Measurements from ENCODE around the gene PRKG2.
"Not testable (repeated sequence)": the region's sequence is repeated elsewhere in the genome, so short reads cannot be mapped to it uniquely, and the experiment has no call there.

Gene PRKG2

DNA sequence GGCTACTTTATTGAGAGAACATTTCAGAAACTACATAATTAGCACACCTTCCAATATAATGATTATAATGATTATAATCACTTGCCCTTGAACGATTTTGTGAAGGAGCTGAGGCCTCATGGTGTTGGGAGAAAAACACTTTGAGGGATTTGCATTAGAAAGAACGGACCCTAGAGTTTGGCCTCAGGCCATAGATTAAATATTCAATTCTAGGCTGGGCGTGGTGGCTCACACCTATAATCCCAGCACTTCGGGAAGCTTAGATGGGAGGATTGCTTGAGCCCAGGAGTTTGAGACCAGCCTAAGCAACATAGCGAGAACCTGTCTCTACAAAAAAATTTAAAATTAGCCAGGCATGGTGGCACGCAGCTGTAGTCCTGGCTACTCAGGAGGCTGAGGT, 12.9 kb upstream of the PRKG2 start:
- CTCF ChIA-PET: interaction anchor here (0.9 kb wide), 1 partner anchor 14 kb away, joined by 3 read pairs; no protein-coding TSS in a partner anchor
- POLR2A ChIA-PET: no interaction called here
- TF ChIP-seq, protein P1, sequence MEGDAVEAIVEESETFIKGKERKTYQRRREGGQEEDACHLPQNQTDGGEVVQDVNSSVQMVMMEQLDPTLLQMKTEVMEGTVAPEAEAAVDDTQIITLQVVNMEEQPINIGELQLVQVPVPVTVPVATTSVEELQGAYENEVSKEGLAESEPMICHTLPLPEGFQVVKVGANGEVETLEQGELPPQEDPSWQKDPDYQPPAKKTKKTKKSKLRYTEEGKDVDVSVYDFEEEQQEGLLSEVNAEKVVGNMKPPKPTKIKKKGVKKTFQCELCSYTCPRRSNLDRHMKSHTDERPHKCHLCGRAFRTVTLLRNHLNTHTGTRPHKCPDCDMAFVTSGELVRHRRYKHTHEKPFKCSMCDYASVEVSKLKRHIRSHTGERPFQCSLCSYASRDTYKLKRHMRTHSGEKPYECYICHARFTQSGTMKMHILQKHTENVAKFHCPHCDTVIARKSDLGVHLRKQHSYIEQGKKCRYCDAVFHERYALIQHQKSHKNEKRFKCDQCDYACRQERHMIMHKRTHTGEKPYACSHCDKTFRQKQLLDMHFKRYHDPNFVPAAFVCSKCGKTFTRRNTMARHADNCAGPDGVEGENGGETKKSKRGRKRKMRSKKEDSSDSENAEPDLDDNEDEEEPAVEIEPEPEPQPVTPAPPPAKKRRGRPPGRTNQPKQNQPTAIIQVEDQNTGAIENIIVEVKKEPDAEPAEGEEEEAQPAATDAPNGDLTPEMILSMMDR (IDR thresholded peaks at IDR 0.05; ENCODE audit: control extremely low read depth, extremely low read depth, low read depth, missing control alignments): no peak
- no peak for DNase-seq (ENCODE audit: extremely low spot score)

DNA sequence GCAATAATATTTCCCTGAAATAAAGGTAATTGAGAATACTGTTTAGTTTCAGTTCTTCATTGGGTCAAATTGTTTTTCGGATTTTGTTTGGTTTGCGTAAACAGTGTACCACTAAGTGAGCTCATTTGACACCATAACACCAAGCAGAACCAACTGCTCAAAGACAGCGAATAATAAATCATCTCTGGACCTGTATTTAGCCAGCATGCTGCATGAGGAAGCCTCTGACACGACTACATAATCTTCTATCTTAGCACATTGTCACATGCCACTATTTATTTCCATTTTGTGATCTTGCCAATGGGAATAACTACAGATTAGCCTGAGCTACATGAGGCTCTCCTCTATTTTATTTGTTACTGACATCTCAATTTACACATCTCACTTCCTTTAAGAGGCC, 12.1 kb upstream of the PRKG2 start:
- DNase-seq (ENCODE audit: extremely low spot score): no peak
- POLR2A ChIA-PET: no interaction called here
- CTCF ChIA-PET: interaction anchor here (0.9 kb wide), 1 partner anchor 13 kb away, joined by 3 read pairs; no protein-coding TSS in a partner anchor
- TF ChIP-seq, protein P1 (IDR thresholded peaks at IDR 0.05; ENCODE audit: control extremely low read depth, extremely low read depth, low read depth, missing control alignments): no peak

DNA sequence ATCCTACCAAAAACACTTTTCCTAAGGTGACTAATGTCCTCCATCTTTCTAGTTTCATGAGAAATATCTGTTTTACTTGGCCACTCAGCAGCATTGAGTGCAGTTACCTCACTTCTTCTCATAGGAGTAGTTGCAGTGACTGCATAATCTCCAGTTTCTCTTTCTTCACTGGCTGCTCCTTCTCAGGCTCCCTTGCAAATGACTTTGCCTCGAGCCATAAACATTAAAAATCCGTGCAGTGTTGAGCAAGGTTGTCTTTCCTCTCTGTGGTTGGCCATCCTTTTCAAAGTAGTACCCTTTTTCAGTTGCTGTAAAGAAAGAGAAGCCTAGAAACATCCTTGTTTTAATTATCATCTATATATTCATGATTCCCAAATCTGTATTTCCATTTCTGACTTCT, 10.2 kb upstream of the PRKG2 start:
- no peak for DNase-seq (ENCODE audit: extremely low spot score)
- ChIA-PET CTCF (no interaction called here), POLR2A (no interaction called here)
- TF ChIP-seq, protein P1 (IDR thresholded peaks at IDR 0.05; ENCODE audit: control extremely low read depth, extremely low read depth, low read depth, missing control alignments): no peak

DNA sequence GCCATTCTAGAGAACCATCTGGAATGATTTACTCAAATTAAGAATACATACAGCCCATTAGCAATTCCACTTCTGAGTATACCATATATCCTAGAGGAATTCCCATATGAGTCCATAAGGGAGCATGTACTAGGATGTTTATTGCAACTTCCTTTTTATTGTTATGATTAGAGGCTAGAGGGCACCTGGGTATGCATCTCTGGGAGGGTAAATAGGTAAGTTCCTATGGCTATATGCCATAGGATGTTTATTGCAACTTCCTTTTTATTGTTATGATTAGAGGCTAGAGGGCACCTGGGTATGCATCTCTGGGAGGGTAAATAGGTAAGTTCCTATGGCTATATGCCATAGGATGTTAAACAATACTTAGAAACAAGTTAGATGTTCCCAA, 7.1 kb upstream of the PRKG2 start:
- POLR2A ChIA-PET; CTCF ChIA-PET; DNase-seq (ENCODE audit: extremely low spot score): not testable (repeated sequence)

DNA sequence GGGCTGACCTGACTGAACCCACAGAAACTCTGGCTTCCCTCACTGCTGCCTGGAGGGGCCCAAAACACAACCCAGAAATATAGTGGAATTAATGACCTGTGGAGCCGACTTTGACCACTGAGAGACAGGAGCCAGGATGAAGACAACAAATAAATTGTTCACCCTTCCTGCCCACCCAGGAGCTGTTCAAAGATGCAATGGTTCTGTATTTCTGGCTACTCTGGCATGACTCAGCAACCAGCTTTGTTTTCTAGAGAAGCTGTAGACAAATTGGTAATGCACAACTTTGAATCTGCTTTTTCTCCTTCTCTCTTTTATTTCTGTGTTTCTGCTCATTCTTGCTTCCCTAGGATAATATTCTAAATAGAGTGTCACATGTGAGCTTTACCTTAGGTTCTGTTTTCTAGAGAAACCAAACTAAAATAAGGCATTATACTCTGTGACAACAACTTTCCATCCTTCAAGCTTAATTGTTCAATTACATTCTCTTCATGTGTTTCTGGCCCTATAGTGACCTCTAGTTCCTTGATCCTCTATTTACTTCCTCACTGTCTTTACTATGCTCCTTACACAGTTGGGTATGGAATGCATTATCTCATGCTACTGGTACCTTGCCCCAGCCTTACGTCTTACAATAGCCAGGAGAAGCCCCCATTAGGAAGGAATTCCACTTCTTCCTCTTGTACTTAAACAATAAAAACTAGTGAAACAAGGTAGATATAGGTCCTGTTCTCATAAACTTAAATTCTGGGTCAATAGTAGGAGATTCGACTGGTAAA, 6.5 kb upstream of the PRKG2 start:
- CTCF ChIA-PET: no interaction called here

DNA sequence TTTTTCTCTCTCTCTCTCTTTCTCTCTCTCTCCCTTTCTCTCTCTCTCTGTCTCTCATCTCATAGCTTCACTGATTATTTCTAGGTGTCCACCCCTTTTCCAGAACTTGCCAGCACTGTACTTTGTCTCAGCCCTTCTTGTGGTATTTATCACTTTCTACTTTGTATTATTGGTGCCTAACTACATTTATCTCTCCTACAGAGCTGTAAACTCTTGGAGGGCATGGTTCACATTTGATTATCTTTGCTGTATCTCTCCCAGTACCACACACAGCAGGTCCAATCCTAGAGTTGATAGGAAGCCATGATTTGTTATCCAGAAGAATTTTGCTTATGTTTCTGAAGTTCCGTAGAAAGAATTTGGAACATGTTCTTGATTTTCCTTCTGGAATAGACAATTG, 5.2 kb upstream of the PRKG2 start:
- CTCF ChIA-PET: no interaction called here
- no peak for DNase-seq (ENCODE audit: extremely low spot score)
- POLR2A ChIA-PET: no interaction called here
- TF ChIP-seq, protein P1 (IDR thresholded peaks at IDR 0.05; ENCODE audit: control extremely low read depth, extremely low read depth, low read depth, missing control alignments): no peak

More for the DNA sequence above, 6.5 kb upstream of the PRKG2 start:
- TF ChIP-seq, protein P1 (IDR thresholded peaks at IDR 0.05; ENCODE audit: control extremely low read depth, extremely low read depth, low read depth, missing control alignments): no peak
- no peak for DNase-seq (ENCODE audit: extremely low spot score)
- POLR2A ChIA-PET: no interaction called here

DNA sequence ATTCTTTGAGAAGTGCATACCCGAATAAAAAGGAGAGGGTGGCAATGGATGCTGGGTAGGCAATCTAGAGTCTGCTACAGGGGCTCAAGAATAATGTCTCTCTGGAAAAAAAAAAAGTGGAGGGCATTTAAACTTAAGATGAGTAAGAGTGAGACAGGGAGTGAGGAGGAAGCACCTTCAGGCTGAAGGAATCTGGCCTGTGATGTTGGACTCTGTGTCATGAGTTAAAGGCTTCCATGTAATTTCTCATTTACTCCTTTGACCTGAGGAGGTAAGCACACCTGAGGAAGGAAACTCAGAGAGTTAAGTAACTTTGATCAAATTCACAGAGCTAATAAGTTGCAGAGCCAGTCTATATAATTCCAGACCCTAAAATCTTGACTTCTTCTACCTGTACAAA, 3.2 kb upstream of the PRKG2 start:
- POLR2A ChIA-PET: no interaction called here
- CTCF ChIA-PET: no interaction called here

More for the DNA sequence above, 3.2 kb upstream of the PRKG2 start:
- TF ChIP-seq, protein P1 (IDR thresholded peaks at IDR 0.05; ENCODE audit: control extremely low read depth, extremely low read depth, low read depth, missing control alignments): no peak
- no peak for DNase-seq (ENCODE audit: extremely low spot score)
